ENCODE measurements around the gene LRPPRC. TPM values are rescaled to one million over a fixed set of nuclear protein-coding genes. Genes with fewer than 3 reads are reported as not detected.
A peak's percentile ranks its signal among the peaks of the same experiment; 100 is the strongest.

LRPPRC gene
- total RNA-seq, 2 donors from 2014 or later = 64.4 to 96.9 TPM

DNA sequence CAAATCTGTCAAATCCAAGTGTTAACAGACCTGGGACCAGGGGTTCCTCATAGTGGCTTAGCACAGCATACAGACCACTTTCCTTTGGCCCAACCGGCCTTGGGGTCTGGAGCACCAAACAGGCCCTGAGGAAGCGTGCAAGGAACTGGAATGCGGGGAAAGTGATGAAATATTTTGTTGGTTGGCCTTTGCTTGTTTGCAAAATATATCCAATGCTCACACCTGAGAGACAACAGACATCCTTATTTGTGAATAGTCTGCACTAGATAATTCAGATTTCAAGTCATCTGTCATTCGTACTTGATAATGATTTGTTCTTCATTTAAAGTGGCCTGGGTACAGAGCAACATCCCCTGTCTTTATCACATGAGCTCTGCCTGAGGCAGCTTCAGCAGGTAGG lies 113.5 kb downstream of the LRPPRC start:
- DNase-seq (no peak), ATAC-seq (no peak)
- intact Hi-C loops (cut with DNase I) = no loop called here

GRCh38 chr2:43880952-43881351 lies 114.8 kb downstream of the LRPPRC start:
- intact Hi-C loops (cut with DNase I) = no loop called here
- DNase-seq = no peak
- ATAC-seq = no peak

- intact Hi-C loops (cut with DNase I) = no loop called here
Observed at GRCh38 chr2:43880471-43880870, 115.3 kb downstream of the LRPPRC start.

DNA sequence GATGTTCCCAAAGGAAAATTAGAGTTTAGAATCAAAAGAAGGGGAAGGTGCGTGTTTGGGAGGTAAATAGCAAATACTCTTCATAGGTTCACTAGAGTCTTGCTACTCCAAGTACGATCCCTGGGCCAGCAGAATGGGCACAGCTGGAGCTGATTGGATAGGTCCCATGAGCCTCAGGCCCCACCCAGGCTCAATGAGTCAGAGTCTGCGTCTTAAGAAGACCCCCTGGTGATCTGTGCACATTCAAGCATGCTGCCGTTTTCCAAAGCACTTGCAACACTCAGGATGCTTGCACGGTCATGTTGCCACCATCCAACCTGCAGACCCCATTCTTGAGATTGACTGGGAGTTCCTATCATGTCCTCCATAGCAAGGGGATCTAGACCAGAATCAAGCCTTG lies 116.5 kb downstream of the LRPPRC start:
- intact Hi-C loops (cut with DNase I) = no loop called here
- ATAC-seq (no peak), DNase-seq (no peak)

More at GRCh38 chr2:43880471-43880870, 115.3 kb downstream of the LRPPRC start:
- DNase-seq = no peak
- ATAC-seq = no peak

DNA sequence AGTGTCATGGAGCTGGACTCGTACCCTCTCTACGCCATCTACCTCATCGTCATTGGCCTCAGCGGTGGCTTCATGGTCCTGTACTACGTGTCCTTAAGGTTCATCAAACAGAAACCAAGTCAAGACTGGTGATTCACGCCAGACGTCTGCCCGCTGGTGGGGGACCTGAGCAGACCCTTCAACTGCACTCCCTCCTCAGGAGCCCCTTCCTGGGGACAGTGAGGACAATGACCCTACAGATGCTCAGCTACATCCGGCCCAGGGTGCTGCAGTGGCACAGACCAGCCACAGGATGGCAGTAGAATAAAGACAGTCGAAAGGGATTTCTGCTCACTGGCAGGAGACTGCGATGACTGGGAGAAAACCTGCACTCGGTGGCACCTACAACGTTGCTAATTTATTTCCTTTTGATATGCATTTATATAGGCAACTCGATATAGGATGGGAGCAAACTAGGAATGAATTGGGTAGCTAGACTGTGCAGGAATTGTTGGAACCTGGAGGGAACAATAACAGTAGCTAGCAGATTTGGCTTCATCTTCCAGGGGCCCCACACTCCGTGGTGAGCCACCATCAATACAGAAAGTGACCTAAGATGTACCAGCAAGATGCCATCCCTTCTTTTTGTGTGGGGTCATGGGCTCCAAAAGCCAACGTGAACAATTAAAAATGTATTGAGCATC lies 117.9 kb downstream of the LRPPRC start:
- DNase-seq = peak; percentile 48
- intact Hi-C loops (cut with DNase I) = no loop called here
- peak; percentile 73 to 75 for ATAC-seq

GRCh38 chr2:43874776-43875451 lies 120.9 kb downstream of the LRPPRC start:
- DNase-seq (no peak), ATAC-seq (no peak)
- intact Hi-C loops (cut with DNase I) = no loop called here

- intact Hi-C loops (cut with DNase I) = no loop called here
- DNase-seq = no peak
- no peak for ATAC-seq
Observed at GRCh38 chr2:43872151-43872550, 123.6 kb downstream of the LRPPRC start.

DNA sequence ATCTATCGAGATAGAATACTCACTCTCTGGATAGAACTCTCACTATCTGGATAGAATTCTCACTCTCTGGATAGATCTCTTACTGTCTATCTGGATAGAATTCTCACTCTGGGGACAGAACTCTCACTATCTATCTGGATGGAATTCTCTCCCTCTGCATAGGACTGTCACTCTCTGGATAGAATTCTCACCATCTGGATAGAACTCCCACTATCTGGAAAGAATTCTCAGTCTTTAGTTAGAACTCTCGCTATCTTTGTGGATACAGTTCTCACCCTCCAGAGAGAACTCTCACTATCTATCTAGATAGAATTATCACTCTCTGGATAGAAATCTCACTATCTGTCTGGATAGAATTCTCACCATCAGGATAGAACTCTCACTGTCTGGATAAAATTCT lies 140.5 kb downstream of the LRPPRC start:
- intact Hi-C loops (cut with DNase I) = no loop called here

GRCh38 chr2:43854671-43855070 lies 141.1 kb downstream of the LRPPRC start:
- DNase-seq = no peak
- intact Hi-C loops (cut with DNase I) = no loop called here
- no peak for ATAC-seq

More for the DNA sequence above, 140.5 kb downstream of the LRPPRC start:
- DNase-seq (no peak), ATAC-seq (no peak)

DNA sequence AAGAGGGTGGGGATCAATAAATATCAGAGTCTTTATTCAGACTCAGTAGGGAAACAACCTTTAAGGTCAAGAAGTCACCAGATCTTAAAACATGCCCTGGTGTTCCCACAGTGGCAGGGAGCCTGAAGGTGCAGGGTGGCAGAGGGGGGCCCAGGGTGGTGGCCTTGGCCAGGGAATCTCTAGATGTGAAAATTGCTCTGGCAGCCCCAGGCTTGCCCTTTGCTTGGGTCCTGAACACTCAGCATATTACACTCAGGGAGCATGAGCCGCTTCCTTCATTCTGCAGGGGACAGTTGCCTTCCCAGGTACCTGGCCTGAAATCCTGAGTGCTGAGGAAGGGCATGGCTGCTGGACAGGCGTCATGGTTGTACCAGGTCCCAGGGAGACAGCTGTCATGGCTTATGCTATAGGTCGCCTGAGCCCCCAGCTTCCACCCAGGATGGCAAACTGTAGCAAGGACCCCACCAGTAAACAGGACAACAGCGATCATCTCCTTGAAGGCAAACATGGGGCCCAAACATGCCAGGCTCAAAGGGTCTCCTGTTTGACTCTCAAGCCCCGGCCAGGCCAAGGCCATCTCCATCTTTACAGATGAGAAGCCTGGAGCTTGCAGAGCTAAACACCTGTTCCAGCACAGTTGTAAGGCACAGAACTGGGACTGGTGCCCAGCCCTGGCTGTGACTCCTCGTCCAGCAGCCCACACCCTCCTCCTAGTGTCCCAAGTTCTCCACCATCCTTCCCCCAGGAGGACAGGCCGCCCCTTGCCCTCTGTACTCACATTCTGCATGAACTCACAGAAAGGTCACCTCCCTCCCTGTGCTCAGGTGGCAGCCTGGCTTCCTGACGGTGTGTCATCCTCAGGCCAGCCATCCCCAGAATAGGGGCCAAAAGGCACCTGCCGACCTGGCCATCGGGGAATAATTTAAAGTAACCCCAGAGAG lies 142.4 kb downstream of the LRPPRC start:
- no peak for DNase-seq
- intact Hi-C loops (cut with DNase I) = no loop called here
- ATAC-seq = no peak

DNA sequence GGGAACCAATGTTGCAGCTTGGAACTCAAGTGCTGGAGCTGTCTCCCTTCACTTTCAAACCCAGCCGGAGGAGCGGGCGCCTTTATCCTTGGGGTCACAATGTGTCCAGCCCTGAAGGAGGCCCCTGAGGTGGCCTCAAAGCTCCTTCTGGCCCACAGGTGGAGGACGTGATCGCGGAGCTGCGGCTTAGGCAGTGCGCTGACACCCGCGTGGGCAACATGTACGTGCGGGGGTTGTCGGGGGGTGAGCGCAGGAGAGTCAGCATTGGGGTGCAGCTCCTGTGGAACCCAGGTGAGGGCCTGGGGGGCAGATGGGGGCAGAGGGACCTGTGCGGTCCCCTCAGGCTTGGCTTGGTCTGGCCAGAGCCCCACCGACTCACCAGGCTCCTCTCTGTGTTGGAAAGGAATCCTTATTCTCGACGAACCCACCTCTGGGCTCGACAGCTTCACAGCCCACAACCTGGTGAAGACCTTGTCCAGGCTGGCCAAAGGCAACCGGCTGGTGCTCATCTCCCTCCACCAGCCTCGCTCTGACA lies 143.5 kb downstream of the LRPPRC start:
- DNase-seq (no peak), ATAC-seq (no peak)
- intact Hi-C loops (cut with DNase I) = no loop called here

DNA sequence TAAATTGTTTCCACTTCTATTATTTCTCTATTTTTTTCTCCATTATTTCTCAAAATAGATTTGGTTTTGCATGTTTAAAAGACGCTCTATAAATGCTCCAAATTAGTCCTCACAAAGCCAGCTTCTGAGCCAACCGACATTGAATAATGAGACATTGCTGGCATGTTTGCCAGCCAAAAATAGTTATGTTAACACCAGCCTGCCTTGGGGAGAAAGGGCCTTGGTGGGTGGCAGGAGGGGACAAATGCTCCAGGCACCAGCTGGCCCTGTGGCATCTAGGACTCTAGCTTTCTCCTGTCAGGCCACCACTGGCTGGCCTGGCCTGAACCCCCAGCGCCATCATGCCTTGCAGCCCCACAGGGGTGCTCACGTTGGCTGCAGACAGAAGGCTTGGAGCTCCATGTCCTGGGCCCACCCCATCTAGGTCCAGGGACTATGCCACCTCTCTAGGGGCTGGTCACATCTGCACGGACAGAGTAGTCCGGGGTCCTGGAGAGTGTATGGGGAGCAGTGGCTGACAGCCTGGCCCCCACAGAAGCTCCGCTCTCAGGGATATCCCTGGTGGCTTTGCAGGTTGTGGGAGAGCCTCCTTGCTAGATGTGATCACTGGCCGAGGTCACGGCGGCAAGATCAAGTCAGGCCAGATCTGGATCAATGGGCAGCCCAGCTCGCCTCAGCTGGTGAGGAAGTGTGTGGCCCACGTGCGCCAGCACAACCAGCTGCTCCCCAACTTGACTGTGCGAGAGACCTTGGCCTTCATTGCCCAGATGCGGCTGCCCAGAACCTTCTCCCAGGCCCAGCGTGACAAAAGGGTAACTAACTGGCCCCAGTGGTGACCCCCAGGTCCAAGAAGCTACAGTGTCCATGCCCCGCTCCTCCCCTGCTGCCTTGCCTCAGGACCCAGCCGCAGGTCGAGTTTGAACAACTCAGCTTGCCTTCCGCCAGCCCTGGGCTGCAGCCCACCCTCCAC lies 144.5 kb downstream of the LRPPRC start:
- no peak for DNase-seq
- intact Hi-C loops (cut with DNase I) = no loop called here
- ATAC-seq = no peak

DNA sequence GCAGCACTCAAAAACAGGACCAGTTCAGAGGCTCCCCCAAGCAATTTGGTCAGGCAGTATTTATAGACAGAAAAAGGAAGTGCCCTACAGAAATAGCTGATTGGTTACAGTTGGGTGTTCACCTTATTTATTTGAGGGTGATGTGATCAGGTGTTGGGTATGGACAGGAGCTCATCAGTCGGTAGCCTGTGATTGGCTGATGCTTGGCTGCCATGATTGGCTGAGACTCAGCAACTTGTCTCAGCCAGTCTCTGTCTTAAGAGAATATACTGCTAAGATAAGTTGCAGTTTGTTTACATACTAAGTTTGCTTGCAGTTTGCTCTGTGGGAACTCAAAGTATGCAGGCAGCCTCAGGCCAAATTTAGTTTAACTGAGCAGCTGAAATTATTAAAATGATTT lies 147.6 kb downstream of the LRPPRC start:
- intact Hi-C loops (cut with DNase I) = no loop called here
- DNase-seq = no peak
- ATAC-seq = no peak

DNA sequence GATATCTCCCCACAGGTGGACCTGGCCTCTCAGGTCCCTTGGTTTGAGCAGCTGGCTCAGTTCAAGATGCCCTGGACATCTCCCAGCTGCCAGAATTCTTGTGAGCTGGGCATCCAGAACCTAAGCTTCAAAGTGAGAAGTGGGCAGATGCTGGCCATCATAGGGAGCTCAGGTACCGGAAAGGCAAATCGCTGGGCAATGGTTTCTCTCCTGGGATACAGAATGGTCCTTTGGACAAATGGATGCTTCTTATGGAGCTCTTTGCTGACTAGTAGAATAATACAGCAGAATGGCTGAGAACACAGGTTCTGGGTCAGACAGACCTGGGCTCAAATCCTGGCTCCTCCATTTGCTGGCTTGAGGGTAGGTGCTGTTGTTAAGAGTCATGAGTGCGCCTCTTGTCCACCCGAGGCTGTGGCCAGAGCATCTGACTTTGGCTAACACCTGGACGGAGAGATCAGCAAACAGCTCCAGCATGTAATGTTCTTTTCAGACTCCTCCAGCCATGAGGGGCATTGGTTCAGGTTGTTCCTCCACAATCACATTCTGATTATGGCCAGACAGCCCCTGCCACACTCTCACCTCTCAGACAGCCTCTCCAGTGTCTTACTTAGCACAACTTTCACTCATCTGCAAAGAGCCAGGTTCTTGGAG lies 149.5 kb downstream of the LRPPRC start:
- ATAC-seq (no peak), DNase-seq (no peak)
- intact Hi-C loops (cut with DNase I) = no loop called here

DNA sequence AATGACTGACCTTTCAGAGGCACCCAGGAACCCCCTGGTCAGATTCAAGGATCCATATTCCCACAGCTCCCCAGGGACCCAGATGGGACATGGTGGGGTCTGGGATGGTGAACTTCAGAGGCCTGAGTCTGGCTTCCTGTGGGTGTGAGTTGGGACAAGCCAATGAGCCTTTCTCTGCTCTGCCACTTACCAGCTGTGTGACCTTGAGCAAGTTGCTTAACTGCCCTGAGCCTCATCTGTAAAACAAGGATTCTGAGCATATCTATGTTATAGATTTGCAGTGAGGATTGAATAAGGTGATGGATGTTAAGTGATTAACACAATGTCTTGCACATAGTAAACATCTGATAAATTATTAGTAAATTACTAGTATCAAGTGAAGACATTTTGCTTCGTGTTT lies 150.6 kb downstream of the LRPPRC start:
- intact Hi-C loops (cut with DNase I) = no loop called here
- ATAC-seq (no peak), DNase-seq (no peak)

- intact Hi-C loops (cut with DNase I) = no loop called here
- ATAC-seq (no peak), DNase-seq (no peak)
Observed at GRCh38 chr2:43842866-43843226, 152.9 kb downstream of the LRPPRC start.

- no peak for ATAC-seq
- DNase-seq = no peak
- intact Hi-C loops (cut with DNase I) = no loop called here
Observed at GRCh38 chr2:43841949-43842865, 153.6 kb downstream of the LRPPRC start.
